ENCODE measurements around the gene FOXS1. TPM values are rescaled to one million over a fixed set of nuclear protein-coding genes. Genes with fewer than 3 reads are reported as not detected.
A peak's percentile ranks its signal among the peaks of the same experiment; 100 is the strongest.

FOXS1 gene
- total RNA-seq, 5 donors from 2014 or later (not counting 1 experiment from before 2014, with no cell fraction given): not detected

GRCh38 chr20:31833931-31834521 is 11.4 kb downstream of the FOXS1 start:
- Mint-ChIP-seq H3K4me3 (no peak overlapping the region), H3K36me3 (no peaks in the 10 kb centered on the region), H3K4me1 (peaks cover 0 to 11% (median 5%) of the 10 kb centered on the region in 3 donors), H3K9me3 (no peaks in the 10 kb centered on the region), H3K27me3 (no peaks in the 10 kb centered on the region), H3K27ac (no peak overlapping the region)
- no peak overlapping the region for H3K27ac ChIP-seq (ENCODE audit: low read length)
- no peaks in the 10 kb centered on the region for H3K36me3 ChIP-seq (ENCODE audit: control insufficient read depth in 2 of 2, extremely low read depth in 1 of 2, insufficient read depth in 1 of 2, low read length in 1 of 2)
- H3K4me3 ChIP-seq (ENCODE audit: control insufficient read depth in 1 of 2, extremely low read depth in 1 of 2, low read length in 1 of 2): no peak overlapping the region
- no peak for ATAC-seq (replicated peaks in 1 of 4)
- peaks cover 0 to 14% of the 10 kb centered on the region in 2 experiments for H3K4me1 ChIP-seq (ENCODE audit: control insufficient read depth in 1 of 2, extremely low read depth in 1 of 2, insufficient read depth in 2 of 2, low read length in 2 of 2)
- peaks cover 0 to 25% of the 10 kb centered on the region in 2 experiments for H3K27me3 ChIP-seq (replicated peaks in 1 of 2; ENCODE audit: control insufficient read depth in 2 of 2, extremely low read depth in 1 of 2, insufficient read depth in 2 of 2, low read length in 1 of 2)
- POLR2A ChIA-PET: no interaction called here
- H3K9me3 ChIP-seq: no peaks in the 10 kb centered on the region
- no peak for DNase-seq
- CTCF ChIA-PET: interaction anchor here in 1 of 2 donors (0.5 to 0.6 kb wide), 2 partner anchors 20 to 670 kb away, joined by 3 read pairs; no protein-coding TSS in a partner anchor
- WGBS (ENCODE audit: insufficient coverage): 99% methylated on average over 8 of the region's 20 CpGs

GRCh38 chr20:31833130-31833930 is 12.1 kb downstream of the FOXS1 start:
- H3K36me3 Mint-ChIP-seq: no peaks in the 10 kb centered on the region
- peak in 26 of 35 experiments; percentile 6 to 67 (median 41) for DNase-seq
- Histone ChIP-seq H3K9me3 (no peaks in the 10 kb centered on the region), H3K4me3 (ENCODE audit: control insufficient read depth in 1 of 2, extremely low read depth in 1 of 2, low read length in 1 of 2) (no peak overlapping the region), H3K4me1 (ENCODE audit: control insufficient read depth in 1 of 2, extremely low read depth in 1 of 2, insufficient read depth in 2 of 2, low read length in 2 of 2) (peaks cover 0 to 14% of the 10 kb centered on the region in 2 experiments), H3K27ac (ENCODE audit: low read length) (no peak overlapping the region), H3K36me3 (ENCODE audit: control insufficient read depth in 2 of 2, extremely low read depth in 1 of 2, insufficient read depth in 1 of 2, low read length in 1 of 2) (no peaks in the 10 kb centered on the region), H3K27me3 (replicated peaks in 1 of 2; ENCODE audit: control insufficient read depth in 2 of 2, extremely low read depth in 1 of 2, insufficient read depth in 2 of 2, low read length in 1 of 2) (peaks cover 0 to 24% of the 10 kb centered on the region in 2 experiments)
- H3K4me1 Mint-ChIP-seq: peaks cover 0 to 11% (median 5%) of the 10 kb centered on the region in 3 donors
- no peaks in the 10 kb centered on the region for H3K27me3 Mint-ChIP-seq
- CTCF ChIA-PET: interaction anchor here in 1 of 2 donors (0.5 to 0.6 kb wide), 2 partner anchors 20 to 671 kb away, joined by 3 read pairs; no protein-coding TSS in a partner anchor
- no peaks in the 10 kb centered on the region for H3K9me3 Mint-ChIP-seq
- no peak for ATAC-seq (replicated peaks in 1 of 4)
- no peak overlapping the region for H3K4me3 Mint-ChIP-seq
- H3K27ac Mint-ChIP-seq: no peak overlapping the region
- 72% methylated on average over 14 of the region's 14 CpGs for WGBS (ENCODE audit: insufficient coverage)
- POLR2A ChIA-PET: no interaction called here

GRCh38 chr20:31831771-31832306 is 13.6 kb downstream of the FOXS1 start:
- Mint-ChIP-seq H3K4me1 (peaks cover 0 to 11% (median 5%) of the 10 kb centered on the region in 3 donors), H3K27me3 (no peaks in the 10 kb centered on the region), H3K27ac (no peak overlapping the region), H3K4me3 (no peak overlapping the region), H3K36me3 (no peaks in the 10 kb centered on the region), H3K9me3 (no peaks in the 10 kb centered on the region)
- Histone ChIP-seq H3K27ac (ENCODE audit: low read length) (no peak overlapping the region), H3K9me3 (no peaks in the 10 kb centered on the region), H3K4me3 (ENCODE audit: control insufficient read depth in 1 of 2, extremely low read depth in 1 of 2, low read length in 1 of 2) (no peak overlapping the region), H3K4me1 (ENCODE audit: control insufficient read depth in 1 of 2, extremely low read depth in 1 of 2, insufficient read depth in 2 of 2, low read length in 2 of 2) (peaks cover 0 to 14% of the 10 kb centered on the region in 2 experiments), H3K36me3 (ENCODE audit: control insufficient read depth in 2 of 2, extremely low read depth in 1 of 2, insufficient read depth in 1 of 2, low read length in 1 of 2) (no peaks in the 10 kb centered on the region), H3K27me3 (replicated peaks in 1 of 2; ENCODE audit: control insufficient read depth in 2 of 2, extremely low read depth in 1 of 2, insufficient read depth in 2 of 2, low read length in 1 of 2) (peaks cover 0 to 18% of the 10 kb centered on the region in 2 experiments)
- 97% methylated on average over 12 of the region's 17 CpGs for WGBS (ENCODE audit: insufficient coverage)
- ATAC-seq (replicated peaks in 1 of 4) (no peak), DNase-seq (no peak)
- ChIA-PET POLR2A (no interaction called here), CTCF (interaction anchor here in 1 of 2 donors (0.6 to 1.0 kb wide), 2 partner anchors 9 to 255 kb away, joined by 3 read pairs; no protein-coding TSS in a partner anchor)

- Mint-ChIP-seq H3K27me3 (no peaks in the 10 kb centered on the region), H3K36me3 (no peaks in the 10 kb centered on the region), H3K4me3 (no peak overlapping the region), H3K27ac (no peak overlapping the region), H3K9me3 (no peaks in the 10 kb centered on the region), H3K4me1 (peaks cover 0 to 8% (median 4%) of the 10 kb centered on the region in 3 donors)
- no peak for DNase-seq
- no peaks in the 10 kb centered on the region for H3K36me3 ChIP-seq (ENCODE audit: control insufficient read depth in 2 of 2, extremely low read depth in 1 of 2, insufficient read depth in 1 of 2, low read length in 1 of 2)
- no peak for ATAC-seq (replicated peaks in 1 of 4)
- peaks cover 0 to 7% of the 10 kb centered on the region in 2 experiments for H3K4me1 ChIP-seq (ENCODE audit: control insufficient read depth in 1 of 2, extremely low read depth in 1 of 2, insufficient read depth in 2 of 2, low read length in 2 of 2)
- WGBS (ENCODE audit: insufficient coverage): 68% methylated on average over 2 of the region's 6 CpGs
- H3K9me3 ChIP-seq: no peaks in the 10 kb centered on the region
- H3K4me3 ChIP-seq (ENCODE audit: control insufficient read depth in 1 of 2, extremely low read depth in 1 of 2, low read length in 1 of 2): no peak overlapping the region
- peaks cover 0 to 16% of the 10 kb centered on the region in 2 experiments for H3K27me3 ChIP-seq (replicated peaks in 1 of 2; ENCODE audit: control insufficient read depth in 2 of 2, extremely low read depth in 1 of 2, insufficient read depth in 2 of 2, low read length in 1 of 2)
- CTCF ChIA-PET: interaction anchor here in 1 of 2 donors (0.6 to 1.0 kb wide), 2 partner anchors 8 to 10 kb away, joined by 3 read pairs; no protein-coding TSS in a partner anchor
- no peak overlapping the region for H3K27ac ChIP-seq (ENCODE audit: low read length)
- POLR2A ChIA-PET: no interaction called here
Observed at GRCh38 chr20:31831211-31831610, 14.2 kb downstream of the FOXS1 start.

GRCh38 chr20:31830406-31830981 is 14.9 kb downstream of the FOXS1 start:
- no peaks in the 10 kb centered on the region for H3K9me3 Mint-ChIP-seq
- no peak overlapping the region for H3K4me3 Mint-ChIP-seq
- Histone ChIP-seq H3K4me1 (ENCODE audit: control insufficient read depth in 1 of 2, extremely low read depth in 1 of 2, insufficient read depth in 2 of 2, low read length in 2 of 2) (peaks cover 0 to under 1% of the 10 kb centered on the region in 2 experiments), H3K9me3 (no peaks in the 10 kb centered on the region), H3K27me3 (replicated peaks in 1 of 2; ENCODE audit: control insufficient read depth in 2 of 2, extremely low read depth in 1 of 2, insufficient read depth in 2 of 2, low read length in 1 of 2) (peaks cover 0 to 16% of the 10 kb centered on the region in 2 experiments), H3K4me3 (ENCODE audit: control insufficient read depth in 1 of 2, extremely low read depth in 1 of 2, low read length in 1 of 2) (no peak overlapping the region), H3K36me3 (ENCODE audit: control insufficient read depth in 2 of 2, extremely low read depth in 1 of 2, insufficient read depth in 1 of 2, low read length in 1 of 2) (no peaks in the 10 kb centered on the region), H3K27ac (ENCODE audit: low read length) (no peak overlapping the region)
- no peaks in the 10 kb centered on the region for H3K27me3 Mint-ChIP-seq
- no peaks in the 10 kb centered on the region for H3K36me3 Mint-ChIP-seq
- 86% methylated on average over 5 of the region's 8 CpGs for WGBS (ENCODE audit: insufficient coverage)
- DNase-seq: no peak
- H3K4me1 Mint-ChIP-seq: peaks cover 0 to 3% (median 0%) of the 10 kb centered on the region in 3 donors
- CTCF ChIA-PET: interaction anchor here in 1 of 2 donors (0.6 kb wide), 1 partner anchor 11 kb away, joined by 3 read pairs; no protein-coding TSS in a partner anchor
- POLR2A ChIA-PET: no interaction called here
- ATAC-seq (replicated peaks in 1 of 4): no peak
- no peak overlapping the region for H3K27ac Mint-ChIP-seq

GRCh38 chr20:31829731-31830130 is 15.7 kb downstream of the FOXS1 start:
- H3K27ac ChIP-seq (ENCODE audit: low read length): no peak overlapping the region
- Mint-ChIP-seq H3K27ac (no peak overlapping the region), H3K4me1 (no peaks in the 10 kb centered on the region), H3K4me3 (no peak overlapping the region), H3K36me3 (no peaks in the 10 kb centered on the region), H3K27me3 (no peaks in the 10 kb centered on the region), H3K9me3 (no peaks in the 10 kb centered on the region)
- no peaks in the 10 kb centered on the region for H3K4me1 ChIP-seq (ENCODE audit: control insufficient read depth in 1 of 2, extremely low read depth in 1 of 2, insufficient read depth in 2 of 2, low read length in 2 of 2)
- H3K36me3 ChIP-seq (ENCODE audit: control insufficient read depth in 2 of 2, extremely low read depth in 1 of 2, insufficient read depth in 1 of 2, low read length in 1 of 2): no peaks in the 10 kb centered on the region
- DNase-seq: no peak
- WGBS (ENCODE audit: insufficient coverage): 96% methylated on average over 4 of the region's 6 CpGs
- no peak for ATAC-seq (replicated peaks in 1 of 4)
- ChIA-PET CTCF (no interaction called here), POLR2A (no interaction called here)
- H3K4me3 ChIP-seq (ENCODE audit: control insufficient read depth in 1 of 2, extremely low read depth in 1 of 2, low read length in 1 of 2): no peak overlapping the region
- H3K27me3 ChIP-seq (replicated peaks in 1 of 2; ENCODE audit: control insufficient read depth in 2 of 2, extremely low read depth in 1 of 2, insufficient read depth in 2 of 2, low read length in 1 of 2): peaks cover 0 to 19% of the 10 kb centered on the region in 2 experiments
- no peaks in the 10 kb centered on the region for H3K9me3 ChIP-seq
